A549 (cell line): ENCODE results near the gene MINDY4. TPM values are rescaled to one million over a fixed set of nuclear protein-coding genes. Genes with fewer than 3 reads are reported as not detected.

Source experiments
- ATAC-seq, 2 experiments: fragments of 200-7000 bp in 1 of 2; fragments of >200 bp in 1 of 2; cut with Nextera tagmentation in 1 of 2; cut with Tn5 transposase in 1 of 2; 3 replicates each; pipeline versions ENCODE4 v1.8.0 to v1.9.1; 2018 to 2020; ENCODE audit warnings: mild to moderate bottlenecking in 1 of 2, moderate library complexity in 1 of 2
- CTCF ChIA-PET: fragments of 300-600 bp; sonication (Branson Sonifier 250); formaldehyde crosslinking; extraction: SDS; loops from one replicate; lab custom pipeline; 2021; ENCODE audit warnings: antibody characterized with exemption, inconsistent platforms; lab: Yijun Ruan, JAX
- POLR2A ChIA-PET: fragments of 350-600 bp; formaldehyde crosslinking; extraction: SDS; loops from one replicate; lab custom pipeline; 2021; ENCODE audit warnings: antibody characterized with exemption, inconsistent platforms; lab: Yijun Ruan, JAX
- DNase-seq, 2 experiments: peaks; one replicate each; pipeline versions ENCODE4 v3.0.0 to v3.0.0-alpha.2; 2011 to 2016; ENCODE audit warnings: low read depth in 1 of 2, low spot score in 1 of 2
- FAIRE-seq: peaks from 2 replicates; lab custom pipeline; 2011; peaks lifted over from hg19 to GRCh38; lab: Jason Lieb, UNC
- H3K27ac ChIP-seq, 2 experiments: fragments of >200 bp; sonication (Bioruptor Twin); formaldehyde crosslinking; 3 replicates each; pipeline ENCODE4 v1.5.1; 2016 to 2017
- H3K4me1 ChIP-seq: fragments of >200 bp; sonication (Bioruptor Twin); formaldehyde crosslinking; 3 replicates; pipeline ENCODE4 v1.6.1; 2016
- H3K4me2 ChIP-seq: fragments of >200 bp; sonication (Bioruptor Twin); formaldehyde crosslinking; 3 replicates; pipeline ENCODE4 v1.6.1; 2016
- H3K4me3 ChIP-seq: fragments of >200 bp; sonication (Bioruptor Twin); formaldehyde crosslinking; 3 replicates; pipeline ENCODE4 v1.5.1; 2016
- H3K9me3 ChIP-seq: fragments of >200 bp; sonication (Bioruptor Twin); formaldehyde crosslinking; 3 replicates; pipeline ENCODE4 v1.6.1; 2016
- CBX8 ChIP-seq: fragments of 200-600 bp; sonication (generic); IDR thresholded peaks from 2 replicates; pipeline ENCODE4 v1.6.1; 2016
- CEBPB ChIP-seq, 2 experiments: fragments of >200 bp in 1 of 2; sonication (Bioruptor Twin) in 1 of 2; formaldehyde crosslinking in 1 of 2; IDR thresholded peaks; 2 replicates each; pipeline ENCODE4 v1.6.1; 2012 to 2016
- CHD2 ChIP-seq: fragments of 150-350 bp; IDR thresholded peaks from 2 replicates; pipeline ENCODE4 v1.6.1; 2014; ENCODE audit warnings: low read length; ENCODE audit not compliant: partially characterized antibody
- EHMT2 ChIP-seq: fragments of 200-600 bp; sonication (generic); IDR thresholded peaks from 2 replicates; pipeline ENCODE4 v1.6.1; 2016; ENCODE audit warnings: antibody characterized with exemption, low read depth, mild to moderate bottlenecking, moderate library complexity
- GATA3 ChIP-seq: IDR thresholded peaks from 2 replicates; pipeline ENCODE4 v1.6.1; 2012; ENCODE audit warnings: borderline replicate concordance
- HDAC2 ChIP-seq: fragments of 200-600 bp; sonication (generic); IDR thresholded peaks from 2 replicates; pipeline ENCODE4 v1.6.1; 2016
- HEYL ChIP-seq: fragments of 250-450 bp; sonication (Bioruptor Pico); IDR thresholded peaks from 2 replicates; pipeline ENCODE4 v1.8.0; 2021; ENCODE audit warnings: mild to moderate bottlenecking, moderate library complexity
- HOXA7 ChIP-seq: fragments of 250-450 bp; sonication (Bioruptor Pico); IDR thresholded peaks from 2 replicates; pipeline ENCODE4 v1.5.0; 2020; ENCODE audit warnings: mild to moderate bottlenecking, moderate library complexity
- KDM5A ChIP-seq: fragments of 200-600 bp; sonication (generic); IDR thresholded peaks from 2 replicates; pipeline ENCODE4 v1.6.1; 2016; ENCODE audit warnings: antibody characterized with exemption, mild to moderate bottlenecking
- MAZ ChIP-seq: fragments of 150-350 bp; IDR thresholded peaks from 2 replicates; pipeline ENCODE4 v1.6.1; 2014; ENCODE audit warnings: antibody characterized with exemption, low read depth, low read length, borderline replicate concordance
- NR3C1 ChIP-seq: fragments of >200 bp; sonication (Bioruptor Twin); formaldehyde crosslinking; IDR thresholded peaks from 3 replicates; pipeline ENCODE4 v1.6.1; 2017
- TFCP2L1 ChIP-seq: fragments of 250-450 bp; sonication (Bioruptor Pico); IDR thresholded peaks from 2 replicates; pipeline ENCODE4 v1.5.0; 2021; ENCODE audit warnings: mild to moderate bottlenecking
- ZSCAN20 ChIP-seq: fragments of 250-450 bp; sonication (Bioruptor Pico); IDR thresholded peaks from 2 replicates; pipeline ENCODE4 v1.8.0; 2022; ENCODE audit warnings: mild to moderate bottlenecking, moderate library complexity
- WGBS: methylation state at CpG from one replicate; pipeline ENCODE4 v1.1.6; 2017; ENCODE audit errors: missing lambda C conversion rate; 5-methylcytosine and 5-hydroxymethylcytosine counted together
- polyA plus RNA-seq, 4 experiments: library from polyadenylated mRNA; depleted of rRNA in 3 of 4; stranded (reverse); fragments of >200 nt; fragmentation: RNase III in 1 of 4; extraction: RNeasy Plus Mini Kit Qiagen cat#74134 plus additional on column Dnase treatment in 1 of 4; gene quantifications; 2 replicates in 3 of 4; 3 replicates in 1 of 4; pipeline ENCODE4 v1.2.3, GENCODE V29; 2011 to 2017
- TF ChIP-seq, protein P1 (sequence below): fragments of 150-350 bp; IDR thresholded peaks from 2 replicates; pipeline ENCODE4 v1.6.1; 2014; ENCODE audit warnings: low read depth, mild to moderate bottlenecking, low read length
- TF ChIP-seq, protein P2 (sequence below): fragments of 250-450 bp; sonication (Bioruptor Pico); IDR thresholded peaks from 2 replicates; pipeline ENCODE4 v1.5.0; 2021; ENCODE audit warnings: mild to moderate bottlenecking, moderate library complexity, borderline replicate concordance
- TF ChIP-seq, protein P3 (sequence below): fragments of 450-650 bp; IDR thresholded peaks from 2 replicates; pipeline ENCODE4 v1.6.1; 2014; ENCODE audit warnings: antibody characterized with exemption
- TF ChIP-seq, protein P4 (sequence below): IDR thresholded peaks from 2 replicates; pipeline ENCODE4 v1.6.1; 2012; ENCODE audit warnings: low read depth, borderline replicate concordance

The MINDY4 gene
- polyA plus RNA-seq, 2 of the 4 experiments (the other 2 are of a cell fraction) = 1.8 to 3.6 TPM

DNA sequence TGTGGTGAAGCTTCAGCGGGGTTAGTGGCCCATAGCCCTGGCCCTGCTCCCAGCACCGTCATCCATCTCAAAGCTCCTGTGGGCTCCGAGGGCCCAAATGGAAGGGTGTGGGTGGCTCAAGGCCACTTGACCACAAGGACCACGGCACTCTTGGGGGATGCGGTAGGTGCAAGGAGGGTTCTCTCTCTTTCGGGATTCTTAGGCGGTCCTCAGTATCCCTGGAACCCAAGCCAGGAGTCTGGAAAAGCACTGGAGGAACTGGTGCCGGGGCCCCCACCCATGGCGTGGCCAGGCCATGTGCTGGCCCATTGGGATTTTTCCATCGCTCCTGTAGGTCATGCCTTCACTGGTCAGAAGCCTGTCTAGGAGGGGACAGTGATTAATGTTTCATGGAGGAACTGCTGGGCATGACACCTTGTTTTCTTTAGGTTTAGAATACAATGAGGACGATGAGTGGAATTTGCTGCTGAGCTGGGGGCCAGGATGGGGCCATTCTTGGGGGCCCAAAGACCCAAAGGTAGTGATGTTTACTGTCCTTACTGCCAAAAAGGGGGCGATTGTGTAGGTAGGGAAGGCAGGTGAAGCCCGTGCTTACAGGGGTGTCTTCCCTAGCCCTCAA, 157.1 kb downstream of the MINDY4 start (continued):
- TF ChIP-seq, protein P1, sequence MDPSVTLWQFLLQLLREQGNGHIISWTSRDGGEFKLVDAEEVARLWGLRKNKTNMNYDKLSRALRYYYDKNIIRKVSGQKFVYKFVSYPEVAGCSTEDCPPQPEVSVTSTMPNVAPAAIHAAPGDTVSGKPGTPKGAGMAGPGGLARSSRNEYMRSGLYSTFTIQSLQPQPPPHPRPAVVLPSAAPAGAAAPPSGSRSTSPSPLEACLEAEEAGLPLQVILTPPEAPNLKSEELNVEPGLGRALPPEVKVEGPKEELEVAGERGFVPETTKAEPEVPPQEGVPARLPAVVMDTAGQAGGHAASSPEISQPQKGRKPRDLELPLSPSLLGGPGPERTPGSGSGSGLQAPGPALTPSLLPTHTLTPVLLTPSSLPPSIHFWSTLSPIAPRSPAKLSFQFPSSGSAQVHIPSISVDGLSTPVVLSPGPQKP = no peak
- TF ChIP-seq, all 56 proteins: peak for 0

DNA sequence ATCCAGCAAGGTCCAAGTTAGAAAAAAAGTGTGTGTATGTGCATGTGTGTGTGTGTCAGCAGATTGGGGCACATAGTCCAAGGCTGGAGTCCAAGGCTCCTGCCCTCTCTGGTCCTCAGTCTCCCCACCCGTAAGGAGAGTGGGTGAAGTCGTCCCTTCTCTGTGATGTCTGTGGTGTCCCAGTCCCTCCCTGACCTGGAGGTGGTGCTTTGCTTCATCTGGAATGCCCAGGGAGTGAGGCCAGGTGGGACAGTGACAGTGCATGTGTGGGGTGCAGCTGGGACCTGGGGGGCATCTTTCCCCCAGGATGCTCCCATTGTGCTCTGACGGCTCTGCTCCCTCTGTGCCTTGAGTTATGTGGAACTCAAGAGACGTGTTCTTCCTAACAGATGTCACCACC, 158.5 kb downstream of the MINDY4 start:
- FAIRE-seq = no peak
- WGBS = 58% methylated on average over 4 of the region's 4 CpGs
- Histone ChIP-seq H3K4me3 (no peak overlapping the region), H3K4me1 (no peaks in the 10 kb centered on the region), H3K4me2 (no peak overlapping the region), H3K27ac (no peak overlapping the region), H3K9me3 (peaks cover 5% of the 10 kb centered on the region; the same call in 1 of the 3 replicates)
- ChIA-PET CTCF (interaction anchor here (0.6 to 5.4 kb wide), 3 partner anchors 9 to 45 kb away, joined by 3 to 37 read pairs (median 3); no protein-coding TSS in a partner anchor), POLR2A (no interaction called here)
- no peak for ATAC-seq
- no peak for DNase-seq
- TF ChIP-seq KDM5A (no peak), CHD2 (no peak), EHMT2 (no peak), ZSCAN20 (no peak)

DNA sequence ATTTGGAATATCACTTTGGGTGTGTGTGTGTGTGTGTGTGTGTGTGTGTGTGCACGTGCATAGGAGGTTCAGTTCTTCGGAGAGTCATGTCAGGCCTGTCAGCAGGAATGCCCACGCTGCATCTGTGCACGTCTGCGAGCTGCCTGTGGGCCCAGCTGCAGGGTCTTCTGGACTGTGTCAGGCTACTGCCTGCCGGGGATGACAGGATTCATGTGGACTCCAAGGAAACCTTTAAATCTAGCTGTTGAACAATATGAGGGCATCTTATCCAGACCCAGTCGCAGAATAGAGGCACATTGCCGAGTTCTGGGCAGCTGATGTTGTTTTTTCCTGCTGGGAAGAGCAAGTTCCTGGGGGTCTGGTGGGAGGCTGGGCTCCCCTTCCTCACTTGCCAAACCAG, 159.4 kb downstream of the MINDY4 start:
- TF ChIP-seq HDAC2 (no peak), GATA3 (no peak), MAZ (no peak), CEBPB (IDR thresholded peaks at IDR 0.05) (no peak), NR3C1 (no peak), HOXA7 (CRISPR knock-in tag) (no peak), CBX8 (no peak), HEYL (CRISPR knock-in tag) (no peak), TFCP2L1 (CRISPR knock-in tag) (no peak)
- TF ChIP-seq, protein P2, sequence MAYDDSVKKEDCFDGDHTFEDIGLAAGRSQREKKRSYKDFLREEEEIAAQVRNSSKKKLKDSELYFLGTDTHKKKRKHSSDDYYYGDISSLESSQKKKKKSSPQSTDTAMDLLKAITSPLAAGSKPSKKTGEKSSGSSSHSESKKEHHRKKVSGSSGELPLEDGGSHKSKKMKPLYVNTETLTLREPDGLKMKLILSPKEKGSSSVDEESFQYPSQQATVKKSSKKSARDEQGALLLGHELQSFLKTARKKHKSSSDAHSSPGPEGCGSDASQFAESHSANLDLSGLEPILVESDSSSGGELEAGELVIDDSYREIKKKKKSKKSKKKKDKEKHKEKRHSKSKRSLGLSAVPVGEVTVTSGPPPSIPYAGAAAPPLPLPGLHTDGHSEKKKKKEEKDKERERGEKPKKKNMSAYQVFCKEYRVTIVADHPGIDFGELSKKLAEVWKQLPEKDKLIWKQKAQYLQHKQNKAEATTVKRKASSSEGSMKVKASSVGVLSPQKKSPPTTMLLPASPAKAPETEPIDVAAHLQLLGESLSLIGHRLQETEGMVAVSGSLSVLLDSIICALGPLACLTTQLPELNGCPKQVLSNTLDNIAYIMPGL (CRISPR knock-in tag) = no peak
- TF ChIP-seq, protein P3, sequence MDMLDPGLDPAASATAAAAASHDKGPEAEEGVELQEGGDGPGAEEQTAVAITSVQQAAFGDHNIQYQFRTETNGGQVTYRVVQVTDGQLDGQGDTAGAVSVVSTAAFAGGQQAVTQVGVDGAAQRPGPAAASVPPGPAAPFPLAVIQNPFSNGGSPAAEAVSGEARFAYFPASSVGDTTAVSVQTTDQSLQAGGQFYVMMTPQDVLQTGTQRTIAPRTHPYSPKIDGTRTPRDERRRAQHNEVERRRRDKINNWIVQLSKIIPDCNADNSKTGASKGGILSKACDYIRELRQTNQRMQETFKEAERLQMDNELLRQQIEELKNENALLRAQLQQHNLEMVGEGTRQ = no peak
- TF ChIP-seq, protein P4, sequence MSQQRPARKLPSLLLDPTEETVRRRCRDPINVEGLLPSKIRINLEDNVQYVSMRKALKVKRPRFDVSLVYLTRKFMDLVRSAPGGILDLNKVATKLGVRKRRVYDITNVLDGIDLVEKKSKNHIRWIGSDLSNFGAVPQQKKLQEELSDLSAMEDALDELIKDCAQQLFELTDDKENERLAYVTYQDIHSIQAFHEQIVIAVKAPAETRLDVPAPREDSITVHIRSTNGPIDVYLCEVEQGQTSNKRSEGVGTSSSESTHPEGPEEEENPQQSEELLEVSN = no peak
- TF ChIP-seq, all 56 proteins: peak for 0
- ATAC-seq = no peak

More for the DNA sequence above, 159.4 kb downstream of the MINDY4 start:
- ChIA-PET CTCF (interaction anchor here (0.5 to 5.4 kb wide), 6 partner anchors 9 to 204 kb away, joined by 3 to 37 read pairs (median 3); no protein-coding TSS in a partner anchor), POLR2A (no interaction called here)
- peaks cover 5% of the 10 kb centered on the region; the same call in 1 of the 3 replicates for H3K9me3 ChIP-seq
- DNase-seq (no peak), FAIRE-seq (no peak)
- H3K4me3 ChIP-seq = no peak overlapping the region
- no peak overlapping the region for H3K27ac ChIP-seq
- H3K4me1 ChIP-seq = no peaks in the 10 kb centered on the region
- no peak overlapping the region for H3K4me2 ChIP-seq
- WGBS = 46% methylated on average over 8 of the region's 8 CpGs
